Measurements from ENCODE around the gene GLT1D1.
A peak's percentile ranks its signal among the peaks of the same experiment; 100 is the strongest.
"Not testable (repeated sequence)": the region's sequence is repeated elsewhere in the genome, so short reads cannot be mapped to it uniquely, and the experiment has no call there.

GLT1D1 gene

GRCh38 chr12:128852885-128853599 lies at the start of gene GLT1D1:
Gene GLT1D1 (plus strand): TSS chr12:128853478. CDS start chr12:128853582, 104 bp downstream.
- CTCF ChIA-PET: interaction anchor here (1.0 to 1.2 kb wide), 2 partner anchors 12 to 31 kb away, joined by 3 read pairs; no protein-coding TSS in a partner anchor
- DNase-seq (ENCODE audit: extremely low spot score): peak; percentile 45
- no peak for TF ChIP-seq CTCF (IDR thresholded peaks at IDR 0.05; ENCODE audit: control extremely low read depth, extremely low read depth, low read depth, missing control alignments)
- POLR2A ChIA-PET: interaction anchor here (1.1 kb wide), 1 partner anchor 23 kb away, joined by 3 read pairs; no protein-coding TSS in a partner anchor

GRCh38 chr12:128803788-128804187 lies 49.5 kb upstream of the GLT1D1 start:
- DNase-seq (ENCODE audit: extremely low spot score): no peak
- ChIA-PET CTCF (no interaction called here), POLR2A (no interaction called here)
- TF ChIP-seq CTCF (IDR thresholded peaks at IDR 0.05; ENCODE audit: control extremely low read depth, extremely low read depth, low read depth, missing control alignments): no peak

- no peak for DNase-seq (ENCODE audit: extremely low spot score)
- TF ChIP-seq CTCF (IDR thresholded peaks at IDR 0.05; ENCODE audit: control extremely low read depth, extremely low read depth, low read depth, missing control alignments): no peak
- ChIA-PET POLR2A (no interaction called here), CTCF (interaction anchor here (0.8 to 1.4 kb wide), 5 partner anchors 9 to 164 kb away, joined by 3 to 9 read pairs (median 3); partner anchors contain the start of gene SLC15A4)
Observed at GRCh38 chr12:128804762-128805161, 48.5 kb upstream of the GLT1D1 start.

- DNase-seq (ENCODE audit: extremely low spot score); POLR2A ChIA-PET: not testable (repeated sequence)
- CTCF ChIA-PET: interaction anchor here (0.8 to 1.8 kb wide), 7 partner anchors 9 to 67 kb away, joined by 3 to 9 read pairs (median 3); partner anchors contain the start of gene SLC15A4
Observed at GRCh38 chr12:128805406-128805805, 47.9 kb upstream of the GLT1D1 start.

- ChIA-PET CTCF (interaction anchor here (1.3 to 2.5 kb wide), 5 partner anchors 9 to 66 kb away, joined by 3 to 13 read pairs (median 4); no protein-coding TSS in a partner anchor), POLR2A (interaction anchor here (0.9 to 1.4 kb wide), 2 partner anchors 9 to 14 kb away, joined by 3 to 4 read pairs; no protein-coding TSS in a partner anchor)
- DNase-seq (ENCODE audit: extremely low spot score): no peak
- TF ChIP-seq CTCF (IDR thresholded peaks at IDR 0.05; ENCODE audit: control extremely low read depth, extremely low read depth, low read depth, missing control alignments): no peak
Observed at GRCh38 chr12:128806573-128806972, 46.7 kb upstream of the GLT1D1 start.

- POLR2A ChIA-PET: interaction anchor here (0.9 to 1.4 kb wide), 2 partner anchors 9 to 14 kb away, joined by 3 to 4 read pairs; no protein-coding TSS in a partner anchor
- DNase-seq (ENCODE audit: extremely low spot score): no peak
- TF ChIP-seq CTCF (IDR thresholded peaks at IDR 0.05; ENCODE audit: control extremely low read depth, extremely low read depth, low read depth, missing control alignments): no peak
- CTCF ChIA-PET: interaction anchor here (1.1 to 2.5 kb wide), 5 partner anchors 10 to 65 kb away, joined by 3 to 13 read pairs (median 4); no protein-coding TSS in a partner anchor
Observed at GRCh38 chr12:128807161-128807724, 46.0 kb upstream of the GLT1D1 start.

Measured in GM10248 (cell line).